CD4-positive, alpha-beta T cell treated with Interleukin-4 for 1 hour (primary cell): Measurements from ENCODE around the gene GNB5.
"Not testable (repeated sequence)": the region's sequence is repeated elsewhere in the genome, so short reads cannot be mapped to it uniquely, and the experiment has no call there.

ENCODE experiments used
- DNase-seq, 2 donors: peaks; one replicate each; pipeline ENCODE4 v3.0.0-alpha.2; 2020 to 2022

GNB5 gene

GRCh38 chr15:52191207-52191606 is at the start of gene GNB5:
Gene GNB5, minus strand, starts transcription at chr15:52191392. Its CDS starts 6,716 bp downstream, at chr15:52184676.
- DNase-seq: no peak

DNA sequence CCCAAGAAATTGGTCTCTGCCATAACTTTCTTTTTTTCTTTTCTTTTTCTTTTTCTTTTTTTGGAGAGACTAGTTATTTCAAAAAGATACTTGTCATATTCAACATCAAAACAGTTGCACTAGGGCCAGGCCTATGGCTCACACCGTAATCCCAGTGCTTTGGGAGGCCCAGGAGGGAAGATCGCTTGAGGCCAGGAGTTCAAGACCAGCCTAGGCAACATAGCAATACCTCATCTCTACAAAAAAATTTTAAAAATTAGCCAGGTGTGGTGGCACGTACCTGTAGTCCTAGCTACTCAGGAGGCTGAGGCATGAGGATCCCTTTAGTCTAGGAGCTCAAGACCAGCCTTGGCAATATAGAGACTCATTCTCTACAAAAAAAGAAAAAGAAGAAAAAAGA is 49.0 kb upstream of the GNB5 start:
- DNase-seq: no peak

DNA sequence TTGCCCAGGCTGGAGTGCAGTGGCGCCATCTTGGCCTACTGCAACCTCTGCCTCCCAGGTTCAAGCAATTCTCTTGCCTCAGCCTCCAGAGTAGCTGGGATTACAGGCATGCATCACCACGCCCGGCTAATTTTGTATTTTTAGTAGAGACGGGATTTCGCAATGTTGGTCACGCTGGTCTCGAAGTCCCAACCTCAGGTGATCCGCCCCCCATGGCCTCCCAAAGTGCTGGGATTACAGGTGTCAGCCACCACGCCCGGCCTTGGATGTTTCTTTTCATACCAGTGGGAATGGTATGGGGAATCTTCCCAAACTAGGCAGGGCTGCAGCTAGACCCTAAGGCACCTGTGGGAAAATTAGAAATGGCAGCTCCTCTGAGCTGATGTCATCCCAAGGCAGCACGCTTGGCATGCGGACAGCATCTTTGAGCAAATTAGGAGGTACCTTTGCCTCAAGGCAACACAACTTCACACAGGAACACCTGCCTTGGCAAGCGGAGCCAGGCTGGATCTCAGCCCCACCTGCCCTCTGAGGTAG is 47.9 kb upstream of the GNB5 start:
- not testable (repeated sequence) for DNase-seq

DNA sequence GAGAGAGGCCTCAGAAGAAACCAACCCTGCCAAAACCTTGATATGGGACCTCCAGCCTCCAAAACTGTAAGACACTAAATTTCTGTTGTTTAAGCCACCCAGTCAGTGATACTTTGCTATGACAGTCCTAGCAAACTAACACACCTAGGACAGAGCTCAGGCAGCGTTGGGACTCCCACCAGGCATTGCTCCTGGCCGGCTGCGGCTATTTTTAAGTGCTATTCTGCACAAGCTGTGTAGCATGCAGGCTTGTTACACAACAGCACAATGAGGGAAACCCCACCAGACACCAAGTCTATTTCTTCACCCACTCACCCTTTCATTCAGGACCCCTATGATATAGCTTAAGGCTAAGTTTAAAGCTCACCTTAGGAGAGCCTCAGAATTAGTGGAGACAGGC is 47.0 kb upstream of the GNB5 start:
- DNase-seq: no peak

DNA sequence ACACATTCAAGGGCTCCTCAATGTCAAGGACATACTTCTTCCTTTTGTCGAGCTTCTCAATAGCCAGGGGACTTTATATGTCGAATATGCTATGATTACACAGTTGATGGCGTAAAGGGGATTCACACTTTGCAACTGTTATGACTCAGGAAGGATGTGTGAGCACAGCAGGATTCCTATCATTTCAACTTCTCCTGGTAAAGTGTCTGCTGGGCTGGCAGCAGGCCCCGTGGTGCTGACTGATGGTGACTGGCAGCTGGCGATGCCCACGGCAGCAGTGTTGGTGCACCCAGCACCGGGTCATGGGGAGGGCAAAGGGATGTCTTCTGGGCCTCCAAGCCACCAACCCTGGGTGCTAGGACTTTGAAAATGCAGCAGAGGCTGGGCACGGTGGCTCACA is 44.8 kb upstream of the GNB5 start:
- DNase-seq: no peak

GRCh38 chr15:52234596-52235541 is 43.7 kb upstream of the GNB5 start:
- DNase-seq: peak; percentile 25 to 64

DNA sequence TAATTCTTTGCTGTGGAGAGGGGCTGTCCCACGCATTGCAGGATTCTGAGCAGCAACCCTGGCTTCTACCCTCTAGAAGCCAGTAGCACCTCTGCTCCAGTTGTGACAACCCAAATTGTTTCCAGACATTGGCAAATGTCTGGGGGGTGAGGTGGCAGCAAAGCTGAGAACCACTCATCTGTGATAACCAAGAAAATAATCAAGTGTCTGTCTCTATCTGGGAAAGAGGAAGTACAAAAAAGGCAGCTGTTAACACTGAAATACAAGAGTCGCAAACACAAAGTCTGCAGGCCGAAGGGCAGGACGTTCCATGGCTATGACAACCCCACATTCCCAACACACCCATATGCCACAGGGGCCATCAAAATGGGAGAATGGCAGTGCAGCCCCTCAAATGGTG is 42.2 kb upstream of the GNB5 start:
- peak in 1 of 2 donors; percentile 71 for DNase-seq

- DNase-seq: no peak
These were observed 41.1 kb upstream of the GNB5 start for GRCh38 chr15:52232327-52232726.

GRCh38 chr15:52230073-52230472 is 38.9 kb upstream of the GNB5 start:
- DNase-seq: no peak

DNA sequence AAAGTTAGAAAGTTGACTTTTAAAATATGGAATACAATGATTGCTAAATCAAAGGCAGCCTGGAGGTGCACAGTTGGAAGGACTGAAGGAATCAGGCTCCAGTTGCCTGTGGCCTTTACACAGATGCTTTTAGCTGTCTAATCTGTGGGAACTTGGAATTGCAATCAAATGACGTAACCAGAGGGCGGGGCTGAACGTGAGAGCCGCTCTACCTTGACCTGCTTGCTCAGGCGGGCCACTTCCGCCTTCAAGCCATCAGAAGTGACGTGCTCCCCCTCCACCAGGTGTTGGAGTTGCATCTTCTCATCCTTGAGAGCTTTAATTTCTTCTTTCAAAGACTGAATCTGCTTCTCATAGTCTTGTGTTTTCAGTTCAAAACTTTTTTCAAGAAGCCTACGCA is 37.7 kb upstream of the GNB5 start:
- peak in 1 of 2 donors; percentile 87 for DNase-seq

DNA sequence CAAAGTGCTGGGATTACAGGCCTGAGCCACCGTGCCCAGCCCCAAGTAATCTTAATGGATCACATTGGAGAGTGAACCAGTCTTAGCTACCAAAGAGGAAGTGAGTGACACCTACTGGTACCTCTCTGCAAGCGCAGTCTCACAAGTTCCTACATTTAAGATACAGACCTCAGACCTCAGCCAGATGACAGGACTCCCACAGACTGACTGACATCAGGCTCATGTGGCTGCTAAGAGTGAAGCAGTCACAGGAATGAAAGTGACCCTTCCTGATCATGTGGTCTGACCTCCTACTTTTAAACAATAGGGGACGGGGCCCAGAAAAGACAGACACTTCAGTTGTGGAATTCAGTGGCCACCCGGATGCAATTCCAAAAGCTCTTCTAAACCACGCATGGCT is 36.3 kb upstream of the GNB5 start:
- peak; percentile 83 to 85 for DNase-seq

GRCh38 chr15:52225230-52225629 is 34.0 kb upstream of the GNB5 start:
- DNase-seq: no peak

DNA sequence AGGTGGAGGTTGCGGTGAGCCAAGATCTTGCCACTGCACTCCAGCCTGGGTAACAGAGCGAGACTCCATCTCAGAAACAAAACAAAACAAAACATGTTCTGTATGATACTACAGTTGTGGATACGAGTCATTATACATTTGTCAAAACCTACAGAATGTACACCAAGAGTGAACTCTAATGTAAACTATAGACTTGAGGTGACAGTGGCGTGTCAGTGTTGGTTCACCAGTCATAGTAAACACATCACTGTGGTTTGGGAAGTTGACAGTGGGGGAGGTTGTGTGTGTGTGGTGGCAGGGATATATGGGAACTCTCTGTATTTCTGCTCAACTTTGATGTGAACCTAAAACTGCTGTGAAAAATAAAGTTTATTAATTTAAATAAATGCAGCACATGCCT is 33.0 kb upstream of the GNB5 start:
- DNase-seq: no peak

DNA sequence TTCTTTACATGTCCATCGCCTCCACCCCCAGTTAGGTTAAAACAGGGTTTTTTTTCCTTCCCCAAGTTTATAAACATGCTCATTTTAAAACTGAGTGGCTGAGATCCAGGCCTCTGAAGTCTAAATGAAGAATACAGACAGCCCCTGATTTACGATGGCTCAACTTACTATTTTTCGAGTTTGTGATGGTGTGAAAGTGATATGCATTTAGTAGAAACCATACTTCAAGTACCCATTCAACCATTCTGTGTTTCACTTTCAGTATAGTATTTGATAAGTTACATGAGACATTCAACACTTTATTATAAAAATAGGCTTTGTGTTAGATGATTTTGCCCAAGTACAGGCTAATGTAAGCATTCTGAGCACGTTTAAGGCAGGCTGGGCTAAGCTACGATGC is 30.5 kb upstream of the GNB5 start:
- peak in 1 of 2 donors; percentile 32 for DNase-seq

DNA sequence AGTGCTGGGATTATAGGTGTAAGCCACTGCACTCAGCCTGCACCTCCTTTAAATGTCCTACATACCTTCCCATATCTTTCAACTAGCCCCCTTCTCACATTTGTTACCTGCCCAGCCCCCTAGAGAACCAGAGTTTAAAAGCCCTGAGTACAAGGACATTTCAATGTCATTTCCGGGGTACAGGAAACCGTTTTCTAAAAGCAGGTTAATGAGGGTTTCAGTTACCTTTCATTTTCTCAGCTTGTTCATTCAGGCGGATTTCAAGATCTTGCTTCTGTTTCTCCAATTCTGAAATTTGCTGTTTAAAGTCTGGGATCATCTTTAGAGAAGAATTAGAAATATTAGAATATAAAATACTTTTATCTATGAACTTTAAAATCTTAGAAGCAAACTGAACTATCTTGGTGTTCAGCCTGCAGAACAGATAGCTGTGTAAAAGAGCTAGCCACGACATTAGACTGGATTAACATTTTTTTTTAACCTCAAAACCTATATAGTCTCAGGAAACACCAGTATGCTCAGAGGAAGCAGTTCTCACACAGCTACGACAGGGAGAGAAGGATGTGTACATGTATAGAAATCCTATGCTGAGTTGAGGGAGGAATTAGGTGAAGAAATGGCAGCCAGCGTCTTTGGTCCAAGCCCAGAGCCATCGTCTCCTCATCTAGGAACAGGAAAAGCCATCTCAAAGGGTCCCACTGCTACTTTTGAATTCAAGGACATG is 29.9 kb upstream of the GNB5 start:
- peak in 1 of 2 donors; percentile 37 for DNase-seq

GRCh38 chr15:52220251-52220650 is 29.1 kb upstream of the GNB5 start:
- DNase-seq: no peak

- DNase-seq: no peak
These were observed 27.6 kb upstream of the GNB5 start for GRCh38 chr15:52218816-52219215.

DNA sequence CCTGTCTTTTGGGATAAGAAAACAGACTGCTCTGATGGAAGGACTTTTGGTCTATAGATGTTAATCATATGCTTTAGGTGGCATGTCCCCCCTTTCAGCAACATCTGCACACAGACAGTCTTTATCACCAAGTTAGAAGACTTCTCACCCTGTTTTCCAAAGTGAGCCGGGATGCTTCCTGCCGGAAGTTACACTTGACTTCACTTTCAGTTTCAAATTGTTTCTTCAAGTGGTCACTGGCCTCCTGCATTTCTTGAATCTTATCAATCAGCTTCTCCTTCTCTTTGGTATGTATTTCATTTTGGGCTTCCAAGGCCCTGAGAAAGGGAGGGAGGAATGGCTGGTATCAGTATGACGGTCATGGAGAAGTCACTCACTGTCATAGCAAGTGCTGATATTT is 27.2 kb upstream of the GNB5 start:
- no peak for DNase-seq

DNA sequence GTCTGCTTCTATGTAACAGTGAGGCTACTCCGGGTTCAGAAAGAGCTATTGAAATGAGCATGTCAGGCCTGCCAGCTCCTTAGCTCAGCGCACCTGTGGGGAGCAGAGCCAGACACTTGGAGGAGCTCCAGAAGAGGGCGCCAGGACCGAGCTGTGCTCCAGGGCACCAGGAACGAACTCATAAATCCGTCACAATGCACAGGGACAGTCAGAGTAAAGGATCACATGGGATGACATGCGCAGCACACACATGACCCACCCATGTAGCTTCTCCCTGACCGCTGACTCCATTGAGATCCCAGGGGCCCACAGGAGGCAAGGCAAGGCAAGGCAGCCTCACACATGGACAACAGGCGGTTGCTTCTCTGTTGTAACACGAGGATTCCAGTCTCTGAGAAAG is 26.0 kb upstream of the GNB5 start:
- peak in 1 of 2 donors; percentile 9 for DNase-seq

GRCh38 chr15:52214553-52214952 is 23.4 kb upstream of the GNB5 start:
- DNase-seq: no peak

- no peak for DNase-seq
These were observed 22.0 kb upstream of the GNB5 start for GRCh38 chr15:52213206-52213605.

DNA sequence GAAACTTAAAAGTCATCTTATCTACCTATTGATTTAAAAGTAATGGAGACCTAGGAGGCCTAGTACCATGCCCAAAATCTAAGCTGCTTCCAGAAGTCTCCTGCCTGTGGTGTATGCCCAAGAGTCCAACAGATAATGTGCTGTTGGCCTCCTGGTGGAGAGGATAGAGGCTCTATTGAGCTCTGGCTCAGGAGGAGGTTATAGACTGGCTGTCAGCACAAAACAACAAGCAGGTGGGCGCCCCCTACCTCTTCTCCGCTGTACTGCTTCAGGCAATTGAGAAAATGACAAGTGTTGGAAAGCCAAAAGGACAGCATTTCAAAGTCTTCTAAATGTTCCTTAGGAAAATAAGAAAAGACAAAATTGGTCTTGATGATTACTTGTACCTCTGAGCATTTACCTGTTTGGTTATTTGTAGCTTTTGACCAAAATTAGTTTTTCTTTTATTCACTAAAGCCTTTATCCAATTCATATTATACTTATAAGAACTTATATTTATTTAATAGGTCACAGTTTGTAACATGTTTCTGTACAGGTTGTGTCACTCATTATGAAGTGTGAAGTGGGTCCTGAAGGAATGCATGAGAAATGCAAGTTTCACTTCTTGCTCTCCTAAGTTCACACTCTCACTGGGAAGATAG is 17.2 kb upstream of the GNB5 start:
- DNase-seq: peak; percentile 66 to 77

GRCh38 chr15:52207191-52207590 is 16.0 kb upstream of the GNB5 start:
- DNase-seq: no peak
